PC-3 (cell line): ENCODE data around the gene SCYL1. TPM values are rescaled to one million over a fixed set of nuclear protein-coding genes. Genes with fewer than 3 reads are reported as not detected.

Experiments used
- ATAC-seq: fragments of 200-7000 bp; cut with Tn5 transposase; 2 replicates; pipeline ENCODE4 v1.9.1; 2020; ENCODE audit warnings: mild to moderate bottlenecking, moderate library complexity
- BruUV-seq: library from RNA; stranded (reverse); fragments of 400-500 nt; replicated peaks from 2 replicates; lab custom pipeline; 2021; lab: Mats Ljungman, UMichigan
- CTCF ChIA-PET: fragments of 300-600 bp; sonication (Branson Sonifier 250); formaldehyde crosslinking; loops from one replicate; lab custom pipeline; 2022; ENCODE audit warnings: antibody characterized with exemption; lab: Charles Lee
- POLR2A ChIA-PET: fragments of 300-600 bp; sonication (Branson Sonifier 250); formaldehyde crosslinking; loops from one replicate; lab custom pipeline; 2022; ENCODE audit warnings: antibody characterized with exemption; ENCODE audit not compliant: unreplicated experiment; lab: Charles Lee
- DNase-seq: peaks from one replicate; pipeline ENCODE4 v3.0.0-alpha.2; 2015
- H2AFZ ChIP-seq: fragments of 300-600 bp; sonication (generic); 2 replicates; pipeline ENCODE4 v1.6.0; 2016; ENCODE audit warnings: antibody characterized with exemption, low read length
- H3F3A ChIP-seq: fragments of 300-600 bp; sonication (generic); one replicate; pipeline ENCODE4 v1.6.0; 2017; ENCODE audit warnings: antibody characterized with exemption, low read length, control low read depth, mild to moderate bottlenecking; ENCODE audit not compliant: unreplicated experiment
- H3K27ac ChIP-seq: fragments of 300-600 bp; sonication (generic); 2 replicates; pipeline ENCODE4 v1.5.1; 2016; ENCODE audit warnings: mild to moderate bottlenecking, low read length
- H3K27me3 ChIP-seq: fragments of 300-600 bp; sonication (generic); 2 replicates; pipeline ENCODE4 v1.6.1; 2016; ENCODE audit warnings: low read length, mixed read lengths
- H3K36me3 ChIP-seq: fragments of 300-600 bp; sonication (generic); 2 replicates; pipeline ENCODE4 v1.6.1; 2016; ENCODE audit warnings: low read depth, mixed run types, low read length, mixed read lengths
- H3K4me1 ChIP-seq: fragments of 300-600 bp; sonication (generic); 2 replicates; pipeline ENCODE4 v1.5.1; 2016; ENCODE audit warnings: low read length; ENCODE audit not compliant: insufficient read depth
- H3K4me2 ChIP-seq: fragments of 300-600 bp; sonication (generic); 2 replicates; pipeline ENCODE4 v1.6.0; 2016; ENCODE audit warnings: low read length
- H3K4me3 ChIP-seq: fragments of 300-600 bp; sonication (generic); 2 replicates; pipeline ENCODE4 v1.5.1; 2016; ENCODE audit warnings: mild to moderate bottlenecking, low read length, mixed read lengths
- H3K79me2 ChIP-seq: fragments of 300-600 bp; sonication (generic); 2 replicates; pipeline ENCODE4 v1.6.1; 2017; ENCODE audit warnings: low read length, mixed read lengths
- H3K9ac ChIP-seq: fragments of 300-600 bp; sonication (generic); 2 replicates; pipeline ENCODE4 v1.6.0; 2016; ENCODE audit warnings: mild to moderate bottlenecking, low read length
- H3K9me2 ChIP-seq: fragments of 300-600 bp; sonication (generic); replicated peaks from 2 replicates; pipeline ENCODE4 v1.6.1; 2016; ENCODE audit warnings: mixed run types, low read length, mixed read lengths
- H3K9me3 ChIP-seq: fragments of 300-600 bp; sonication (generic); 2 replicates; pipeline ENCODE4 v1.6.1; 2016; ENCODE audit warnings: low read length, mixed read lengths
- H4K20me1 ChIP-seq: fragments of 300-600 bp; sonication (generic); 2 replicates; pipeline ENCODE4 v1.6.1; 2016; ENCODE audit warnings: low read length, mixed read lengths
- CTCF ChIP-seq: fragments of 300-600 bp; sonication (generic); conservative IDR thresholded peaks from 2 replicates; pipeline ENCODE4 v1.5.1; 2017; ENCODE audit warnings: antibody characterized with exemption, low read depth, mild to moderate bottlenecking, low read length
- EZH2 ChIP-seq: fragments of 300-600 bp; sonication (generic); IDR thresholded peaks from one replicate; pipeline ENCODE4 v1.6.1; 2017; ENCODE audit warnings: antibody characterized with exemption, mild to moderate bottlenecking, low read length; ENCODE audit not compliant: unreplicated experiment
- EZH2phosphoT487 ChIP-seq: fragments of 300-600 bp; sonication (generic); IDR thresholded peaks from 2 replicates; pipeline ENCODE4 v1.6.1; 2018; ENCODE audit warnings: mild to moderate bottlenecking, antibody characterized with exemption, low read length, borderline replicate concordance
- intact Hi-C: fragments of 100-400 bp; cut with micrococcal nuclease; formaldehyde crosslinking; loops from 2 replicates; pipeline ENCODE4 v1.9.0; 2023
- total RNA-seq: library from RNA; depleted of rRNA; stranded (reverse); fragments of >200 nt; gene quantifications from 2 replicates; pipeline ENCODE4 v1.2.3, GENCODE V29; 2014

Gene SCYL1
- total RNA-seq, 1 experiment from 2014 or later, result 201 TPM

DNA sequence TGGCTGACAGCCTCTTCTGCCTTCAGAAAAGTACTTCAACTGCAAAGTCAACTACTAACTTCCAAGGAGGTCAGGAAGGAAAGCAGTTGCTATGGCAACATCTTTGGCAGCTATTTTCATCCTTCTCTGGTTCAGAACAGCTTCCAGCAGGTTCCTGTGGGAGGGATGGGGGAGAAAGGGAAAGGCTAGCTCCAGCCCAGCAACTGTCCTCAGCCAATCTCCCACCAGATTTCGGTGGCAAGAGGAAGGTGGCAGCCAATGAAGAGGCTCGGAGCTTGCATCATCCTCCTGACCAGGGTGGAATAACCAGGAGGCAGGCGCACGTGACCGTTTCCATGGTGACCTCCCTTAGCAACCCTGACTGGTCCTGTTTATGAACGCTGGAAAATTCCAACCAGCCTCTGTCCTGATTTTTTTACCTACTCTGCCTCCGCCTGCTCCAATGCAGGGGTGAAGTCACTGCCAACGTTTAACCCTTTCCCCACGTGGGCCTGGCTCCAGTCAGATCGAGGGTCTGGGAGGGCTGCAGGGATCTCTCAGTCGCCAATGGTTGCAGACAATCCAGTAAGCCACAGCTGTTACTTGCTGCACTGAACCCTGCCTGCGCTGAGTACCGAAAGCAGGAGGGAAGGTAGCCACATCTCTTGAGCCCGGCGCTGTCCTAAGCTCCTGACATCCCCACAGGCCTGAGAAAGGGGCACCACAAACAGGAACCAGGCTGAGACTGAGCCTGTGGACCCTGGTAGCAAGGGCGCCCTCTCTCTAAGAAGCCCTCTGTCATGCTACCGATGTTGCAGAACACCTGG, 37.2 kb upstream of the SCYL1 start:
- no peak overlapping the region for H3K4me3 ChIP-seq
- no TSS peak for BruUV-seq
- POLR2A ChIA-PET, result interaction anchor here (0.7 to 2.6 kb wide), 2 partner anchors 11 to 406 kb away, joined by 3 to 21 read pairs; partner anchors contain the start of gene MALAT1
- H3K27ac ChIP-seq, result peak overlapping the region; percentile 29
- H3K9me3 ChIP-seq, result no peaks in the 10 kb centered on the region
- DNase-seq (peak; percentile 94), ATAC-seq (peak; percentile 59)
- H3F3A ChIP-seq, result no peaks in the 10 kb centered on the region
- intact Hi-C loops, result no loop called here
- peak overlapping the region; percentile 46 for H2AFZ ChIP-seq
- H4K20me1 ChIP-seq, result no peaks in the 10 kb centered on the region
- H3K36me3 ChIP-seq, result no peaks in the 10 kb centered on the region
- H3K9me2 ChIP-seq, result no peaks in the 10 kb centered on the region
- H3K4me2 ChIP-seq, result peak overlapping the region; percentile 40
- no peak for TF ChIP-seq EZH2
- no peak for TF ChIP-seq CTCF
- no peak for TF ChIP-seq EZH2phosphoT487
- H3K9ac ChIP-seq, result no peak overlapping the region
- H3K27me3 ChIP-seq, result no peaks in the 10 kb centered on the region
- CTCF ChIA-PET, result interaction anchor here (0.7 kb wide), 1 partner anchor 212 kb away, joined by 5 read pairs; no protein-coding TSS in a partner anchor
- H3K79me2 ChIP-seq, result no peaks in the 10 kb centered on the region
- H3K4me1 ChIP-seq, result peaks cover 41% of the 10 kb centered on the region

- H3K9me2 ChIP-seq, result no peaks in the 10 kb centered on the region
- H4K20me1 ChIP-seq, result no peaks in the 10 kb centered on the region
- no peak for TF ChIP-seq EZH2
- TF ChIP-seq EZH2phosphoT487, result no peak
- no peak for TF ChIP-seq CTCF
- H3K4me2 ChIP-seq, result peak overlapping the region; percentile 40
- H3K9me3 ChIP-seq, result no peaks in the 10 kb centered on the region
- H3K27ac ChIP-seq, result peak overlapping the region; percentile 29
- no peak for DNase-seq
- H3K36me3 ChIP-seq, result no peaks in the 10 kb centered on the region
- ChIA-PET POLR2A (interaction anchor here (2.6 kb wide), 1 partner anchor 10 kb away, joined by 21 read pairs; the partner anchor contains the start of gene MALAT1), CTCF (interaction anchor here (0.6 kb wide), 1 partner anchor 20 kb away, joined by 5 read pairs; no protein-coding TSS in a partner anchor)
- no peak for ATAC-seq
- H3K9ac ChIP-seq, result no peak overlapping the region
- intact Hi-C loops, result no loop called here
- H3F3A ChIP-seq, result no peaks in the 10 kb centered on the region
- H2AFZ ChIP-seq, result peak overlapping the region; percentile 46
- H3K79me2 ChIP-seq, result 0 out of 2 replicates have a peak, but pooled peaks cover 3% of the 10 kb centered on the region
- H3K4me3 ChIP-seq, result no peak overlapping the region
- no peaks in the 10 kb centered on the region for H3K27me3 ChIP-seq
- no TSS peak for BruUV-seq
- H3K4me1 ChIP-seq, result peaks cover 48% of the 10 kb centered on the region
Observed at GRCh38 chr11:65488273-65489034, 36.4 kb upstream of the SCYL1 start.
